Kidney capillary endothelial cell (primary cell): Measurements from ENCODE around the gene GM2A.
A peak's percentile ranks its signal among the peaks of the same experiment; 100 is the strongest.
"Not testable (repeated sequence)": the region's sequence is repeated elsewhere in the genome, so short reads cannot be mapped to it uniquely, and the experiment has no call there.

Source experiments
- DNase-seq: peaks from one replicate; pipeline ENCODE4 v3.0.0-alpha.2; 2018; ENCODE audit warnings: low spot score

Gene GM2A

DNA sequence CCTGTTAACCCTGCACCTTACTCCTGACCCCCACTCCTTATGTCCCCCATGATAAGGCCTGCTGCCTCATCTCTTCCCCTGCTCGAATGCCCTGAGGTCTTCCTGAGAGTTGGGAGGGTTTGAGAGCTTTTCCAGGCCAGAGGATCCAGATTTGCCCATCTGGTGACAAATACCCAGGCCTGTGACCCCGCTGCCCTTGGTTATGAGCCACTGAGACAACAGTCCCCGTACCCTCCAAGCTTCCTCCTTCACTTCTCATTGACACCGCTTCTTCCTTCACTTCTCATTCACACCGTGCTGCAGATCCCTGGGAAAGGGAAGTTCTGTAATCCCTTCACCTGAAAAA is 593 bp downstream of the GM2A start:
- no peak for DNase-seq

DNA sequence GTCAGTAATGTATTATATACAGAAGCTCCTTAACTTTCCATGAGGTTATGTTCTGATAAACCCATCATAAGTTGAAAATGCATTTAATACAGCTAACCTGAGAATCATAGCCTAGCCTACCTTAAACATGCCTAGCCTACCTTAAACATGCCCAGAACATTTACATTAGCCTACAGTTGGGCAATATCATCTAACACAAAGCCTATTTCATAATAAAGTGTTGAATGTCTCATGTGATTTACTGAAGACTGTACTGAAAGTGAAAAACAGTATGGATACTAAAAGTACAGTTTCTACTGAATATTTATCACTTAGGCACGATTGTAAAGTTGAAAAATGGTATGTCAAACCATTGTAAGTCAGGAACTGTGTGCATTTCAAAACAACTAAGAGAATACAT is 1.6 kb downstream of the GM2A start:
- DNase-seq, result no peak

DNA sequence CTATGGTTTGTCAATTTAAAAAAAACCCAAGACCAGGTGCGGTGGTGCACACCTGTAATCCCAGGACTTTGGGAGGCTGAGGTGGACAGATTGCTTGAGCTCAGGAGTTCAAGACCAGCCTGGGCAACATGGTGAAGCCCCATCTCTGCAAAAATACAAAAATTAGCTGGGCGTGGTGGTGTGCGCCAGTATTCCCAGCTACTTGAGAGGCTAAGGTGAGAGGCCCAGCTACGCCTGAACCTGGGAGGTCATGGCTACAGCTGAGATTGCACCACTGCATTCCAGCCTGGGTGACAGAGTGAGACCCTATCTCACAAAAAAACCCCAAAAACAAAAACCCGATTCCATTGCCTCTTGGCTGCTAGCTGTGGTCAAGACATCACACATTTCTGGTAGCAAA is 2.0 kb downstream of the GM2A start:
- not testable (repeated sequence) for DNase-seq

DNA sequence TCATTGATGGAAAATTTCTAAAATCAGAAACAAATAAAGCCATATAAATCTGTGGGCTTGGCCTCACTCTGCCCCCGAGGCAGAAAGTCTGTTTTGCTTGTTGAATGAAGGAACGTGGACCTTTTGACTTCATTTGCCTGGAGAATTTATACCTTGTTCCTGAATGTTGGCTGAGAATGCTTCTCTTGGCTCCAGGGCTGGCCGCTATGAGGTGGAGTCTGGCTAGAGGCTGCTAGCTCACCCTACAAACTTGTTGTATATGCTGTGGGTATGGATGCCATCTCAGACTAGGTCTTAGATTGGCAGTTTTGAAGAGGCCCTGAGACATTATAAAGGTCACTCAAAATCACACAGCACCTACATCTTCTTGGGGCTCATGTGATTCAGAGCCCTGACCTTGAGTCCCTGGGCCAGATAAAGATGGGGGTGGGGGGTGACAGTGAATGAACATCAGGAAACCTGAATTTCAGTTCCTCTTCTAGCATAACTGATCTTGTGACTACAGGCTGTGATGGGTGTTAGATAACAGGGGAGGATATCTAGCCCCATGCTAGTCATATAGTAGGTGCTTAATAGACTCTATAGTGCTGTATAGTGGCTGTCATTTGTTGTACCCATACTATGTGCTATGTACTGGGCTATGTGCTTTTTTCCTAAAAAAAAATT is 2.8 kb downstream of the GM2A start:
- no peak for DNase-seq

DNA sequence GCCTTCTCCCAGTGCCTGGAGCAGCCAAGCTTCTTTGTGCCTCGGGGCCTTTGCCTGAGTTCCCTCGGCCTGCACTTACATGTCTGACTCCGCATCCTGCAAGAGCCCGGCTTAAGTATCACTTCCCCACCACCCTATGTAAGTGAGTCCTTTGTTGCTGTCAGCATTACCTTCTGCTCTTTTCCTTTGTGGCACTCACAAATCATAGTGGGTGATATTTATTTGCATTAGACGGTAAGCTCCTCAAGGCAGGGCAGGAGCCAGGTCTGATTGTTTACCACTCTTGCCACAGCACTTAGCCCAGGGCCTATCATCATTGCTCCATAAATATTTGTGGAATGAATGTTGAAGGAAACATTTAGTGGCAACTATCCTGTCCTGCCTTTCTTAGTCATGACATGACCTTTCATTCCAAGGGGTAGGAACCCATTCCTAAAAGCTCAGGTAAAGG is 4.8 kb downstream of the GM2A start:
- DNase-seq, result no peak

DNA sequence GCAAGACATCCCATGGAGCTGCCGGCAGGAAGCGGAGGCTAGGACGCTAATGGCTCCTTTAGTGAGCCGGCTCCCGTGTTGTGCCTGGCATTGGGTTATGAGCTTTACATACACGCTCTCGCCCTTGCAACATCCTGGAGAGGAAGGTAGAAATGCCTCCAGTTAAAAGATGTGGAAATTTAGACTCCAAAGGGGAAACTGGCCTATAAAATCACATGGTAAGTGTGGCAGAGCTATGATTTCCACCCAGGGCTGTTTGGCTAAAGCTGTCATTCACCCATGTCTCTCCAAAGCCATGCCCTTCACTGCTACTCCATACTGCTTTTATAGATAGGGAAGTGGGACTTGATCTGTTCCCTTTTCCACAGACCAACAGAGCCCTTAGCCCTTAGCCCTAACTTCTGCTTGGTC is 5.2 kb downstream of the GM2A start:
- no peak for DNase-seq

DNA sequence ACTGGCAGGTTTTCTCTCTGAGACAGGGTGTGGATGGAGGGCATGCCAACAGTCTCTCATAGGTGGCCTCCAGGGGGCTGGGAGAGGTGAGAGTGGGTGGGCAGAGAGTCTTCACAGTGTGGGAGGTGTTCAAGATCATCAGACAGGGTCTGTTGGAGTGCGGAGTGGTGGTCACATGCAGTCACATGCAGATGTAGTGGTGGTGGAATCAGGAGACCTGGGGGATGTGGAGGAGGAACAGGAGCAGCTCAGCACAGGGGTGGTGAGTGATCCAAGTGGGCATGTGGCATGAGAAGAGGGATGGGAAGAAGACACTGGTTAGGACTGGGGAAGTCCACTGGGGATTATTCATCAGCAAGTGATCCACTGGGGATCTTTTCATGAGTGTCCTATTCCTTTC is 5.8 kb downstream of the GM2A start:
- DNase-seq, result no peak

DNA sequence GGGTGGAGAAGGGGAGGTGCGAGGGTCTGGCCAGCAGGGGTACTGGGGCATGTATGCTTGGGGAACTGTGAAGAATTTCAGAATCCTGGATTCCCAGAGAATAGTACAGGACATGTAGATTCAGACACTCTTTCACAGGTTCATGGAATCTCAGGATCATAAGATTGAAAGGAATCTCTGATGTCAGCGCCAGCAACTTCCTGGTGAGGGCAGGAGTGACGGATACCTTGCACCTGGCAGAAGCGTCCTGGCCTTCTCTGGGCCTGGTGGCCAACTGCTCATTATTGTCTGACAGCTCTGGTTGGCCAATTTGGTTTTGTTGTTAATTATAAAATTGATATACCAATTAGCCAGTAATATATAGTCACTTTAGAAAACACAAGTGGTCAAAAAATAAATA is 6.9 kb downstream of the GM2A start:
- no peak for DNase-seq

DNA sequence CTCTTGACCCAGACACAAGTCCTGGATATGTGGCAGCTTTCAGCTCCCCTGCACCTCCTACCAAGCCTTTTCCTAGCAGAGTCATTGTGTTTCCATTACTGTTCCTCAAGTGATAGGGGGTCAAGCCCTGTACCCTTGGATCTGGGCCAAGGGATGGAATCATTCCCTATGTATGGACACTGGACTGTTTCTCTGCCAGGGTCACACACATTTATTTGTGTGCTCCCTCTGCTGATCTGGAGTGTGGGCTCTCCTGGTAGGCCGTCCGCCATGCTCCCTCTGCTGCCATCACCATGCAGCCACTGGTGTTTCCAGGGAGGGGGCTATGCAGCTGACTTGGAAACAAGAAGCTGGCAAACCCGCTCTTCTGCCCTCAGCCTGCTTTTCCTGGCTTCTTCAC is 9.5 kb downstream of the GM2A start:
- no peak for DNase-seq

DNA sequence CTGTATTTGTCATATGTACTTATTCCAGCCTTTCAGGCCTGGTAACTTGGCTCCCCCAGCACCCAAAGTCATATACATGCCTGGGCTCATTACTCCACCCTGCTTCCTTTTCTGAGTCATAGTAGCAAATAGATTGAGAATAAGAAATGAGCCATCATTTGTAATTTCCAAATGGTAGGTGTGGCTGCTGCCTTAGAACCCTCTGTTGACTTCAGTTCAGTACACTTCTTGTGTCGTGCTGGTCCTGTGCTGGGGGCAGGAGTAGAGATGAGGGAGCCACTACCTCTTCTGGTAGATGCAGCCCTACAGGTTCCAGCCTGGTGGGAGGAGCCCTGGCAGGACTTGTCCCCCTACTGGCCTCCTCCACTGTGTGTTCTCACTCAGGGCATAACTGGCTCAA is 11.1 kb downstream of the GM2A start:
- DNase-seq, result peak; percentile 72

DNA sequence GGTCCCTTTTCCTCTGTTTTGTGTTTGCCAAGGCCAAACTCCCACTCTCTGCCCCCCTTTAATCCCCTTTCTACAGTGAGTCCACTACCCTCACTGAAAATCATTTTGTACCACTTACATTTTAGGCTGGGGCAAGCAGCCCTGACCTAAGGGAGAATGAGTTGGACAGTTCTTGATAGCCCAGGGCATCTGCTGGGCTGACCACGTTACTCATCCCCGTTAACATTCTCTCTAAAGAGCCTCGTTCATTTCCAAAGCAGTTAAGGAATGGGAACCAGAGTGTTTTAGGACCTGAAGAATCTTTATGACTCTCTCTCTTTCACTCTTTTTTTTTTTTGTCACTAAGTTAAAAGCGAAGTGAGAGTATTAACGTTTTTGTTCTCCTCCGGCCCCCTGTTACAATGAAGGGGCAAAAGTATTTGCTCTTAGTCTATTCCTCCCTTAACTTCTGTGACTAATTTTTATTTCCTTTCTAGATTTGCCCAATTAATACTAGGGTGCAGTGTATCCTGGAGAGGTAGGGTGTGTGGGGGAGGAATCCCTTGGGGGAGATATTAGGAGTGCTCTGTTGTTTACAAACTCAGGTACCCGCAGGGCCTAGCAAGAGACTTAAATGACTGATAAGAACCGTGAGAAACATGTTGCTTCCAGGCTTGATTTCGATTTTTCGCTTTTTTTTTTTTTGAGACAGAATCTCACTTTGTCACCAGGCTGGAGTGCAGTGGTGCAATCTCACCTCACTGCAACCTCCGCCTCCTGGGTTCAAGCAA is 14.7 kb downstream of the GM2A start:
- DNase-seq, result no peak

DNA sequence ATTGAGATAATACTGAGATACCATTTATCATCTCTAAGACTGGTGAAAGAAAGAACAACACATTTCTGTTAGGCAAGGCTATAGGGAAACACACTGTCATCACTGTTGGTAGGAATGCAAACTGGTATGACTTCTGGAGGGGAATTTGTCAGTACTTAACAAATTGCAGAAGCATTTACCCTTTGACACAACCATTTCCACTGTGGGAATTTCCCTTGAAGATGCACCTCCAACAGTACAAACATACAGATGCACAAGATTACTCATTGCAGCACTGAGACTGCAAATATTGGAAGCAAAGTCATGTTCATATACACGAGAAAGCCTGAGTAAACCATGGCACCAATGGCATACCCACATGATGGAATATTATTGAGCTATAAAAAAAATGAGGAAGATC is 17.6 kb downstream of the GM2A start:
- DNase-seq, result no peak

DNA sequence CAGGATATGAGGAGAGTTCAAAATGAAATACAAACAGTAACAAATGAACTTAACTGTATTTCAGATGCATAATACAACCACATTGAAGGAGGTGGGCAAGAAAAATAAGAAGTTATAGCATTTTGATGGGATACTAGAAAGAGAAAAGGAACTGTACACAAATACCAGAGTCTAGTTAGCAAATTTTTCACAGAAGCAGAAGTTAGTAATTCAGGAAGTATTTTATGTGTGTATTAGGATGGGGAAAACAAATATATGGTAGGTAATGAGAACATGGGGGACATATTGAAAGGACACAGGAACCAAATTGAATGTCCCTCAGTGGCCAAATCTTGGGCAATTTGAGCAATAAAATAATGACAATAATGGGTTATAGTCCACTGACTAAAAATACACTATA is 18.4 kb downstream of the GM2A start:
- DNase-seq, result no peak

DNA sequence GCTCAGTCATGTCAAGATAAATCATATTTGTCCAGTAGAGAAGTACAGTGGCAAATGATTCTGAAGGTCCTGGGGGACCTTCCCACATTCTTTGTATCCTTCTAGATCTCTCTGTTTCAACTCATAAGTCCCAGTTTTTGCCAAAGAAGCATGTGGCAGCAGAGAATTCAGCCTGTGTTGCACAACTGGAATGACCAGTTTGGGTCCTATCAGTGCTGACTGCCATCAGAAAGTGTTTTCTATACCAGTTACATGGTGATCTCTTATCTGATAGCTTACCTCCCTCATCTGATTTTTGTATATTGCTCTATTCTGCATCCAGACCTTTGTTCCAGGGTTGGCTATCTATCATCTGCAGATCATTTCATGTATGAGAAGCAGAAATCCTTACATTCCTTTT is 21.7 kb downstream of the GM2A start:
- DNase-seq, result no peak

DNA sequence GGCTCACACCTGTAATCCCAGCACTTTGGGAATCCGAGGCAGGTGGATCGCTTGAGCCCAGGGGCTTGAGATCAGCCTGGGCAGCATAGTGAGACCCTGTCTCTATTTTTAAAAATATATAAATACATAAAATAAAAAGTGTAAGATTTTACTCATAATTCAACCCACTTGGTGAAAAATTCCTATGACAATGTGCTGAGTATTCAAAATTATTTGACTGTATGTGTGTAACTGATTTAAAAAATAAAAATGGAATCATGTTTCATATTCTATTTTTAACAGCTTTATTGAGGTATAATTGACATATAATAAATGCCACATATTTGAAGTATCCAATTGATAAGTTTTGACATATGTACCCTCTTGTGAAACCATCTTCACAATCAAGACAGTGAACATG is 22.8 kb downstream of the GM2A start:
- DNase-seq, result no peak

DNA sequence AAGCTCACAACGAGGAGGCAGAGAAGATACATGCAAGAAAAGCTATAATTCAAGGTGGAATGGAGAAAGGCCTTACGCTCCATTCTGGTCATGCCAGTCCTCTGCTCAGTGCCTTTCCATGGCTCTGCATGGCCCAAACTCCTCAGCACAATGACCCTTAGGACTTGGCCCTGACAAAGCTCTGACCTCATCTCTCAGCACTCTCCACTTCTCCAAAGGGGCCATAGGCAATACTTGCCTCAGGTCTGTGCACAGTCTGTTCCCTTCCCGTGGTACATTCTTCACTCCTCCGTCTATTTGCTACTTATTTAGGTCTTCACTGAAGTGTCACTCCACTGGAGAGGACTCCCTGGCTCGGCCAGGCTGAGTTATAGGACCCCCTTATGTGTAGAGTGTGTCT is 25.9 kb downstream of the GM2A start:
- DNase-seq, result no peak

DNA sequence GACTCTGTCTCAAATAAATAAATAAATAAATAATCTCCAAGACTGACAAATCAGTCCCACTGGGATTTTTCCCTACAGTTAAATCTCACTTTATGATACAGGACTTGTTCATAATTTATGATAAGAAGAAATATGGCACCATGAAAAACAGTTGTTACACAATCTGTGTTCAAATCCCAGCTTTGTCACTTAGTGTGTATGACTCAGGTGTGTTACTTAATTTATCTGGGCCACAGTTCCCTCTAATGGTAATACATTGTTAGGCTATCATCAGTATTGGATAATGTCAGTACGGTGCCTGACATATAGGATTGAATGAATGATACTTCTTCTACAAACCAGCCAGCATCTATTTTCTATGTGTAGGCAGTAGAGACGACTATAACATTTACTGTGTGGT is 27.5 kb downstream of the GM2A start:
- no peak for DNase-seq

DNA sequence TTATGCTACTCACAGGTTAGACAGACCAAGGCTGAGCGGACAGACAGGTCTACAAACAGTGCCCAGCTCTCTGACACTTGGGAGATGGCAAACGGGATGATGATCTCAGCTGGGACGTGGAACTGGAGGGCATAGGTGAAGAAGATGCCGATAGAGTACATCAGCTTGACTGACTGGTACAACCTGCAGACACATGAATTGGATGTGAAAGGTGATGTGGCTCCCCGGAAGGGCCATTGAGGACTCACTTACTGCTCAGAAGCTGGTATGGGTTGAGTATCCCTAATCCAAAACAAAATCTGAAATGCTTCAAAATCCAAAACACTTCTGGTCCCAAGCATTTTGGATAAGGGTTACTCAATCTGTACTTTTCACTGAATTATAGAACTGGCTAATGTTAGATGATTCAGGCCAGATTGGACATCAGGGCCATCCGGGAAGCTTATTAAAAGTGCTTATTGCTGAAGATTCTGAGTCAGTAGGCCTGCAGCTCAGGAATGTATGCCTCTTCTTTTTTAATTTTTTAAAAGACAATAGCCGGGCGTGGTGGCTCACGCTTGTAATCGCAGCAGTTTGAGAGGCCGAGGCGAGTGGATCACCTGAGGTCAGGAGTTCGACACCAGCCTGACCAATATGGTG is 28.1 kb downstream of the GM2A start:
- no peak for DNase-seq

DNA sequence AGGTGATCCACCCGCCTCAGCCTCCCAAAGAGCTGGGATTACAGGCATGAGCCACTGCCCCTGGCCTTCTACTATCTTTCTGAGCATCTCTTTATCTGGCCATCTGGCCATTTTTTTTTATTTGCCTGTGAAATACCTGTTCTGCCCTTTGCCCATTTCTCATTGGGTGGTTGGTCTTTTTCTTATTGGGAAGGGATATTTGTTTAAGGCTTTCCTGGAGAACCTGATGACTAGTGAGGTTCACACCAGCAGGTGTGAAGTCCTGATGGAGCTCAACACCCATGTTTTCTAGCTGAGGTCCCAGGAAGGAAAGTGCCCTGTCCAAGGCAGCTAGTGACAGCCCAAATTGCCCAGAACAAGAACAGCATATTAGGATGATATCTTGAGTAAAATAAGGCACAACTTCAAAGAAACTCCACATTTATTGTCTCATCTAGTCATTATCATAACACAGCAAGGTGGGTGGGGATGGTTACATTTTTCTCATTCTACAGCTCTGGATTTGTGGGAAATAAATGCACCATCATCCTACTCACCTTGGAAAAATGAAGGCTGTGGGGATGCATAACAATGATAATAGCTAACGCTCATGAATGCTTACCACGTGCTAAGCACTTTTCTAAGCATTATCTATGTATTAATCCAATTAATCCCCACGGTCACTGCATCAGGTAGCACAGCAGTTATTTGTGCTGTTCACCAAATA is 30.3 kb downstream of the GM2A start:
- no peak for DNase-seq

DNA sequence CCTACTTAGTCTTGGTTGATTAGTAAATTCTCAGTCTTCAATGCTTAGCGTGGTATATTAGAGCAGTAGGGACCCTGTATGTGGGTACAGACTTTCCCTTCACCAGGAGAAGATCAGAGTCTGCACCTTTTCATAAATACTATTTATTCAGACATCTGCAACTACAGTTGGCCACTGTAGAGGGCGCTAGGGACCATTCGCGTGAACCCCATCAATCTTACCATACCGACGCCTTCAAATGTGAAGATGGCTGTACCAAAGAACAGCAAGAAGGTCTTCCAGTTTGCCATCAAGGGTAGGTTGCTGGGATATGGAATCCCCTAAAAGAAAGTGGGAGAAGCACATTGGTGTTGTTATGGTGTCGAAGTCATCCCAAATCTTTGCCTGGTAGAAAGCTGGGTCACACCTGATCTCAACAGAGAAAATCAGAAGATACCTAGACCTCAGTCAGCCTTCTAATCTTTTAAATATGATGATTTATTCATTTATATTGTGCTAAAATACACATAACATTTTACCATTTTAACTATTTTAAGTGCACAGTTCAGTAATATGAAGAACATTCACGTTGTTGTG is 31.5 kb downstream of the GM2A start:
- no peak for DNase-seq

DNA sequence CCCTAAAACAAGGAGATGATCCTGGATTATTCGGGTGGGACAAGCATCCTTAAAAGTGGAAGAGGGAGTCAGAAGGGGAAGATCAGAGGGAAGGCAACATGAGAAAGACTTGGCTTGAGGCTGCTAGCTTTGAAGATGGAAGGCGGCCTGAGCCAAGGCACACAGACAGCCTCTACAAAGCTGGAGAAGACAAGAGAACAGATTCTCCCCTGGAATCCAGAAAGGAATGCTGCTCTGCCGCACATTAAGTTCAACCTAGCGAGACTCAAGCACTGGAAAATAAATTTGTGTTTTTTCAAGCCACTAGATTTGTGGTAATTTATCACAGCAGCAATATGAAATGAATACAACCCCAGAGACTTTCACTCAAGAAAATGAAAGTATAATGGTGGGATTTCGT is 32.7 kb downstream of the GM2A start:
- no peak for DNase-seq

DNA sequence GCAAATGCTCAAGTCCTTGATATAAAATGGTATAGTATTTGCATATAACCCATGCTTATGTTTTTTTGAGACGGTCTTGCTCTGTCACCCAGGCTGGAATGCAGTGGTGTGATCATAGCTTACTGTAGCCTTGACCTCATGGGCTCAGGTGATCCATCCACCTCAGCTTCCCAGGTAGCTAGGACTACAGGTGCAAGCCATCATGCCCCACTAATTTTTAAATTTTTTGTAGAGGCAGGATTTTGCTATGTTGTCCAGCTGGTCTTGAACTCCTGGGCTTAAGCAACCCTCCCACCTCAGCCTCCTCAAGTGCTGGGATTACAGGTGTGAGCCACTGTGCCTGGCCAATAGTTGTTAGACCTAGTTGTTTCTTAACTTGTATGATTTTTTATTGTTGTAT is 33.3 kb downstream of the GM2A start:
- no peak for DNase-seq

DNA sequence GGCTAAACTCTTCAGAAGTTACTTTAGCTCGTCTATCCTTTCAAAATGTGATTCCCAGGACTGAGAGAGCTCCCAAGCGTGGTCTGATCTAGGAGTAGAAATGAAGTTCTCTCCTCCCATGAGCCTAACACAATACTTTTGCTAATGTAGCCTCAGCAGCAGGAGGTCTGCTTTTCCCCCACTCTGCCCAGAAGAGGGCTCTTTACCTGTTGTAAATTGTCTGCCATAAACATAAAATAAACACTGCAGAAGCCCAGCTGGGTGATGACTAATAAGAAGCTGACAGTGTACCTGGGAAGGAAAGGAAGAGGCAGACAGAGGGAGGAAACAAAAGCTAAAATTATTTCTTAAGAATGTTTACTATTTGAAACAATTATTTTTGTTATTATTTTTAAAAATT is 35.2 kb downstream of the GM2A start:
- no peak for DNase-seq
